GM23338 (cell line): ENCODE data around the gene RFX4.

Source experiments
- EZH2 ChIP-seq: fragments of 200-600 bp; sonication (generic); IDR thresholded peaks from one replicate; pipeline ENCODE4 v1.8.0; 2017; ENCODE audit warnings: antibody characterized with exemption, mild to moderate bottlenecking, low read depth; ENCODE audit not compliant: unreplicated experiment
- EZH2phosphoT487 ChIP-seq: fragments of 200-600 bp; sonication (generic); IDR thresholded peaks from one replicate; pipeline ENCODE4 v1.8.1; 2018; ENCODE audit warnings: antibody characterized with exemption; ENCODE audit not compliant: unreplicated experiment
- JUNB ChIP-seq: IDR thresholded peaks from one replicate; pipeline ENCODE4 v1.6.1; 2016; ENCODE audit warnings: antibody characterized with exemption; ENCODE audit not compliant: unreplicated experiment
- NANOG ChIP-seq: IDR thresholded peaks from 2 replicates; pipeline ENCODE4 v1.6.1; 2016; ENCODE audit warnings: antibody characterized with exemption, borderline replicate concordance
- POLR2AphosphoS5 ChIP-seq: IDR thresholded peaks from 2 replicates; pipeline ENCODE4 v1.6.1; 2016; ENCODE audit warnings: antibody characterized with exemption, low read depth
- ZNF114 ChIP-seq: fragments of 250-450 bp; sonication (Bioruptor Pico); IDR thresholded peaks from 2 replicates; pipeline ENCODE4 v1.5.0; 2020; ENCODE audit warnings: mild to moderate bottlenecking, moderate library complexity
- ZNF331 ChIP-seq: fragments of 250-450 bp; sonication (Bioruptor Pico); IDR thresholded peaks from 2 replicates; pipeline ENCODE4 v1.5.0; 2020; ENCODE audit warnings: low read depth, mild to moderate bottlenecking, moderate library complexity
- TF ChIP-seq, protein P1 (sequence below), 2 experiments: fragments of 200-600 bp in 1 of 2; sonication (generic) in 1 of 2; conservative IDR thresholded peaks; 2 replicates each; pipeline versions ENCODE4 v1.5.1 to v1.6.1; 2016 to 2017; ENCODE audit warnings: antibody characterized with exemption in 2 of 2, low read depth in 2 of 2, mild to moderate bottlenecking in 2 of 2, moderate library complexity in 1 of 2
- TF ChIP-seq, protein P2 (sequence below): IDR thresholded peaks from one replicate; pipeline ENCODE4 v1.6.1; 2018; ENCODE audit warnings: antibody characterized with exemption; ENCODE audit not compliant: unreplicated experiment
- TF ChIP-seq, protein P3 (sequence below): IDR thresholded peaks from 2 replicates; pipeline ENCODE4 v1.6.1; 2016; ENCODE audit warnings: antibody characterized with exemption

DNA sequence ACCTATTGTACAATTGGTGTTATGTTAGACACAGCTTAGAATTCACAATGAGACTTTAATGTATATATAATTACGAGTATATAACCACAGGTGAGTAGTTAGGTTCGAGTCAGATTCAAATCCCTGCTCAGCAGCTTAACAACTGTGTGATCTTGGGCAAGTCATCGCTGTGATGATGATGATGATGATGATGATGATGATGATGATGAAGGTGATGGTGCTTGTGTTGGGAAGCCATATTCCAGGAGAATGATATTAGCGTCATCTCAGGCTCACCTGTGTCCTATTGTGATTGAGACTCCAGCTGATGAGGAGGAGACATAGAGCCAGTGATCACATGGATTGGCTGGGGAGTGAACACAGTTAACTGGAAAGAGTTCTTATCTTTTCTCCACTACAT, 16.5 kb downstream of the RFX4 start:
- TF ChIP-seq, protein P1, sequence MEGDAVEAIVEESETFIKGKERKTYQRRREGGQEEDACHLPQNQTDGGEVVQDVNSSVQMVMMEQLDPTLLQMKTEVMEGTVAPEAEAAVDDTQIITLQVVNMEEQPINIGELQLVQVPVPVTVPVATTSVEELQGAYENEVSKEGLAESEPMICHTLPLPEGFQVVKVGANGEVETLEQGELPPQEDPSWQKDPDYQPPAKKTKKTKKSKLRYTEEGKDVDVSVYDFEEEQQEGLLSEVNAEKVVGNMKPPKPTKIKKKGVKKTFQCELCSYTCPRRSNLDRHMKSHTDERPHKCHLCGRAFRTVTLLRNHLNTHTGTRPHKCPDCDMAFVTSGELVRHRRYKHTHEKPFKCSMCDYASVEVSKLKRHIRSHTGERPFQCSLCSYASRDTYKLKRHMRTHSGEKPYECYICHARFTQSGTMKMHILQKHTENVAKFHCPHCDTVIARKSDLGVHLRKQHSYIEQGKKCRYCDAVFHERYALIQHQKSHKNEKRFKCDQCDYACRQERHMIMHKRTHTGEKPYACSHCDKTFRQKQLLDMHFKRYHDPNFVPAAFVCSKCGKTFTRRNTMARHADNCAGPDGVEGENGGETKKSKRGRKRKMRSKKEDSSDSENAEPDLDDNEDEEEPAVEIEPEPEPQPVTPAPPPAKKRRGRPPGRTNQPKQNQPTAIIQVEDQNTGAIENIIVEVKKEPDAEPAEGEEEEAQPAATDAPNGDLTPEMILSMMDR (conservative IDR thresholded peaks at IDR 0.05; ENCODE audit: low read depth in 2 of 2) = no peak
- TF ChIP-seq POLR2AphosphoS5 (no peak), JUNB (no peak), EZH2phosphoT487 (no peak), EZH2 (no peak), NANOG (no peak), ZNF331 (no peak), ZNF114 (CRISPR knock-in tag) (no peak)
- TF ChIP-seq, protein P2, sequence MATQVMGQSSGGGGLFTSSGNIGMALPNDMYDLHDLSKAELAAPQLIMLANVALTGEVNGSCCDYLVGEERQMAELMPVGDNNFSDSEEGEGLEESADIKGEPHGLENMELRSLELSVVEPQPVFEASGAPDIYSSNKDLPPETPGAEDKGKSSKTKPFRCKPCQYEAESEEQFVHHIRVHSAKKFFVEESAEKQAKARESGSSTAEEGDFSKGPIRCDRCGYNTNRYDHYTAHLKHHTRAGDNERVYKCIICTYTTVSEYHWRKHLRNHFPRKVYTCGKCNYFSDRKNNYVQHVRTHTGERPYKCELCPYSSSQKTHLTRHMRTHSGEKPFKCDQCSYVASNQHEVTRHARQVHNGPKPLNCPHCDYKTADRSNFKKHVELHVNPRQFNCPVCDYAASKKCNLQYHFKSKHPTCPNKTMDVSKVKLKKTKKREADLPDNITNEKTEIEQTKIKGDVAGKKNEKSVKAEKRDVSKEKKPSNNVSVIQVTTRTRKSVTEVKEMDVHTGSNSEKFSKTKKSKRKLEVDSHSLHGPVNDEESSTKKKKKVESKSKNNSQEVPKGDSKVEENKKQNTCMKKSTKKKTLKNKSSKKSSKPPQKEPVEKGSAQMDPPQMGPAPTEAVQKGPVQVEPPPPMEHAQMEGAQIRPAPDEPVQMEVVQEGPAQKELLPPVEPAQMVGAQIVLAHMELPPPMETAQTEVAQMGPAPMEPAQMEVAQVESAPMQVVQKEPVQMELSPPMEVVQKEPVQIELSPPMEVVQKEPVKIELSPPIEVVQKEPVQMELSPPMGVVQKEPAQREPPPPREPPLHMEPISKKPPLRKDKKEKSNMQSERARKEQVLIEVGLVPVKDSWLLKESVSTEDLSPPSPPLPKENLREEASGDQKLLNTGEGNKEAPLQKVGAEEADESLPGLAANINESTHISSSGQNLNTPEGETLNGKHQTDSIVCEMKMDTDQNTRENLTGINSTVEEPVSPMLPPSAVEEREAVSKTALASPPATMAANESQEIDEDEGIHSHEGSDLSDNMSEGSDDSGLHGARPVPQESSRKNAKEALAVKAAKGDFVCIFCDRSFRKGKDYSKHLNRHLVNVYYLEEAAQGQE = no peak
- TF ChIP-seq, protein P3, sequence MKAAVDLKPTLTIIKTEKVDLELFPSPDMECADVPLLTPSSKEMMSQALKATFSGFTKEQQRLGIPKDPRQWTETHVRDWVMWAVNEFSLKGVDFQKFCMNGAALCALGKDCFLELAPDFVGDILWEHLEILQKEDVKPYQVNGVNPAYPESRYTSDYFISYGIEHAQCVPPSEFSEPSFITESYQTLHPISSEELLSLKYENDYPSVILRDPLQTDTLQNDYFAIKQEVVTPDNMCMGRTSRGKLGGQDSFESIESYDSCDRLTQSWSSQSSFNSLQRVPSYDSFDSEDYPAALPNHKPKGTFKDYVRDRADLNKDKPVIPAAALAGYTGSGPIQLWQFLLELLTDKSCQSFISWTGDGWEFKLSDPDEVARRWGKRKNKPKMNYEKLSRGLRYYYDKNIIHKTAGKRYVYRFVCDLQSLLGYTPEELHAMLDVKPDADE = no peak
